CD14-positive monocyte (primary cell): ENCODE data around the gene STAC3. TPM values are rescaled to one million over a fixed set of nuclear protein-coding genes. Genes with fewer than 3 reads are reported as not detected.

Experiments
- DNase-seq, 3 donors: peaks; one replicate each; pipeline ENCODE4 v3.0.0-alpha.2; 2011 to 2022
- H2AFZ ChIP-seq: 2 replicates; pipeline ENCODE4 v1.6.0; 2012; ENCODE audit warnings: mild to moderate bottlenecking, low read depth, low read length, inconsistent platforms; ENCODE audit not compliant: insufficient read depth, poor library complexity, severe bottlenecking
- H3K27ac ChIP-seq, 2 donors: 1 replicate in 1 of 2; 2 replicates in 1 of 2; pipeline ENCODE4 v1.5.1; 2012 to 2013; ENCODE audit warnings: low read length in 2 of 2, control low read depth in 1 of 2, inconsistent platforms in 1 of 2, low read depth in 1 of 2, mild to moderate bottlenecking in 1 of 2
- H3K27me3 ChIP-seq, 2 donors: one replicate each; pipeline versions ENCODE4 v1.6.0 to v1.6.1; 2011 to 2013; ENCODE audit warnings: low read length in 2 of 2; ENCODE audit not compliant: control insufficient read depth in 2 of 2, insufficient read depth in 2 of 2
- H3K36me3 ChIP-seq, 2 donors: replicated peaks in 1 of 2; 1 replicate in 1 of 2; 2 replicates in 1 of 2; pipeline versions ENCODE4 v1.5.1 to v1.6.1; 2012 to 2013; ENCODE audit warnings: low read length in 2 of 2, control low read depth in 1 of 2, inconsistent platforms in 1 of 2, mild to moderate bottlenecking in 1 of 2; ENCODE audit not compliant: insufficient read depth in 2 of 2, control insufficient read depth in 1 of 2
- H3K4me1 ChIP-seq, 2 donors: 1 replicate in 1 of 2; 2 replicates in 1 of 2; pipeline versions ENCODE4 v1.5.1 to v1.6.1; 2012 to 2013; ENCODE audit warnings: low read length in 2 of 2, control low read depth in 1 of 2, inconsistent platforms in 1 of 2, mild to moderate bottlenecking in 1 of 2, moderate library complexity in 1 of 2; ENCODE audit not compliant: insufficient read depth in 2 of 2, control insufficient read depth in 1 of 2
- H3K4me2 ChIP-seq: replicated peaks from 2 replicates; pipeline ENCODE3; 2012; ENCODE audit warnings: low read length, moderate library complexity, mild to moderate bottlenecking; ENCODE audit not compliant: poor library complexity, severe bottlenecking; ENCODE audit errors: extremely low read depth
- H3K4me3 ChIP-seq, 3 experiments: fragments of 200-600 bp in 1 of 3; sonication (generic) in 1 of 3; replicated peaks in 1 of 3; 1 replicate in 2 of 3; 2 replicates in 1 of 3; pipeline ENCODE4 v1.5.1; 2011 to 2013; ENCODE audit warnings: low read length in 3 of 3, mild to moderate bottlenecking in 3 of 3, control low read depth in 2 of 3, low read depth in 2 of 3, inconsistent platforms in 1 of 3, moderate library complexity in 1 of 3
- H3K79me2 ChIP-seq: 2 replicates; pipeline ENCODE4 v1.6.0; 2012; ENCODE audit warnings: mild to moderate bottlenecking, control low read depth, inconsistent platforms, low read length, moderate library complexity; ENCODE audit not compliant: insufficient read depth
- H3K9ac ChIP-seq: 2 replicates; pipeline ENCODE4 v1.6.0; 2017; ENCODE audit warnings: low read length, mild to moderate bottlenecking; ENCODE audit not compliant: insufficient read depth, poor library complexity, severe bottlenecking
- H3K9me3 ChIP-seq, 2 donors: replicated peaks in 1 of 2; 1 replicate in 1 of 2; 2 replicates in 1 of 2; pipeline versions ENCODE4 v1.5.1 to v1.6.1; 2012 to 2013; ENCODE audit warnings: low read length in 2 of 2, control low read depth in 1 of 2; ENCODE audit not compliant: control insufficient read depth in 1 of 2, insufficient read depth in 1 of 2
- H4K20me1 ChIP-seq: 2 replicates; pipeline ENCODE4 v1.6.0; 2012; ENCODE audit warnings: mild to moderate bottlenecking, low read length, control low read depth, moderate library complexity; ENCODE audit not compliant: insufficient read depth
- H3K27ac Mint-ChIP-seq, 7 donors: one replicate each; pipeline ENCODE4 v1.8.0; 2020; ENCODE audit warnings: mild to moderate bottlenecking in 7 of 7, mixed read lengths in 7 of 7, moderate library complexity in 6 of 7, inconsistent platforms in 2 of 7
- H3K27me3 Mint-ChIP-seq, 3 donors: one replicate each; pipeline ENCODE4 v1.8.0; 2021 to 2022; ENCODE audit warnings: low read depth in 3 of 3, mild to moderate bottlenecking in 3 of 3, mixed read lengths in 3 of 3, moderate library complexity in 3 of 3, inconsistent platforms in 1 of 3
- H3K36me3 Mint-ChIP-seq, 2 donors: one replicate each; pipeline ENCODE4 v1.8.0; 2020; ENCODE audit warnings: mixed read lengths in 2 of 2, inconsistent platforms in 1 of 2, mild to moderate bottlenecking in 1 of 2
- H3K4me1 Mint-ChIP-seq: one replicate; pipeline ENCODE4 v1.8.0; 2020; ENCODE audit warnings: mild to moderate bottlenecking, mixed read lengths
- H3K4me3 Mint-ChIP-seq, 2 donors: one replicate each; pipeline ENCODE4 v1.8.0; 2020; ENCODE audit warnings: mild to moderate bottlenecking in 2 of 2, mixed read lengths in 2 of 2, moderate library complexity in 1 of 2
- H3K9me3 Mint-ChIP-seq, 7 donors: one replicate each; pipeline ENCODE4 v1.8.0; 2020 to 2022; ENCODE audit warnings: mixed read lengths in 7 of 7, mild to moderate bottlenecking in 6 of 7, moderate library complexity in 6 of 7, inconsistent platforms in 2 of 7
- CTCF ChIP-seq: fragments of 200-600 bp; IDR thresholded peaks from one replicate; pipeline ENCODE4 v1.8.0; 2022; ENCODE audit warnings: antibody characterized with exemption, mild to moderate bottlenecking
- WGBS: methylation state at CpG from one replicate; pipeline ENCODE4 v1.1.5; 2013; ENCODE audit warnings: missing lambda C conversion rate; ENCODE audit not compliant: insufficient coverage; 5-methylcytosine and 5-hydroxymethylcytosine counted together
- intact Hi-C, 2 donors: fragments of 100-400 bp; cut with micrococcal nuclease; formaldehyde crosslinking; loops; one replicate each; pipeline versions ENCODE4 v1.15.0 to v1.15.1; 2023
- polyA plus RNA-seq, 3 donors: library from polyadenylated mRNA; depleted of rRNA in 1 of 3; unstranded in 2 of 3; stranded (reverse) in 1 of 3; fragments of 300-500 nt in 2 of 3; fragments of >200 nt in 1 of 3; fragmentation: Illumina TruSeq in 2 of 3; gene quantifications; 1 replicate in 2 of 3; 2 replicates in 1 of 3; pipeline ENCODE4 v1.2.3, GENCODE V29; 2012 to 2021

The STAC3 gene
- polyA plus RNA-seq, 3 donors: 7.0 to 32.1 (median 9.1) TPM

- H2AFZ ChIP-seq: no peak overlapping the region
- H3K79me2 ChIP-seq: no peaks in the 10 kb centered on the region
- H3K4me1 Mint-ChIP-seq: no peaks in the 10 kb centered on the region
- no peak for DNase-seq
- TF ChIP-seq CTCF: no peak
- no peaks in the 10 kb centered on the region for H3K4me1 ChIP-seq
- H3K9ac ChIP-seq: no peak overlapping the region
- no peak overlapping the region for H3K27ac ChIP-seq
- no peak overlapping the region for H3K4me2 ChIP-seq
- H3K36me3 Mint-ChIP-seq: peaks cover 98 to 100% of the 10 kb centered on the region in 2 donors
- peaks cover 1 to 20% (median 5%) of the 10 kb centered on the region in 3 donors for H3K27me3 Mint-ChIP-seq
- no peaks in the 10 kb centered on the region for H3K9me3 ChIP-seq
- no peak overlapping the region for H3K4me3 Mint-ChIP-seq
- no peak overlapping the region for H3K27ac Mint-ChIP-seq
- H3K4me3 ChIP-seq: no peak overlapping the region
- intact Hi-C loops: no loop called here
- 95% methylated on average over 4 of the region's 4 CpGs for WGBS
- no peaks in the 10 kb centered on the region for H3K27me3 ChIP-seq
- H4K20me1 ChIP-seq: peaks cover 98% of the 10 kb centered on the region
- peaks cover 100% of the 10 kb centered on the region in 2 donors for H3K36me3 ChIP-seq
- H3K9me3 Mint-ChIP-seq: peaks cover 0 to 3% (median 1%) of the 10 kb centered on the region in 7 donors
Measured at GRCh38 chr12:57196439-57196838, 54.5 kb downstream of the STAC3 start.

- Histone ChIP-seq H3K27me3 (no peaks in the 10 kb centered on the region), H3K27ac (no peak overlapping the region), H2AFZ (no peak overlapping the region), H3K4me1 (no peaks in the 10 kb centered on the region), H3K4me3 (no peak overlapping the region), H3K9me3 (no peaks in the 10 kb centered on the region), H4K20me1 (peaks cover 98% of the 10 kb centered on the region), H3K4me2 (no peak overlapping the region), H3K79me2 (no peaks in the 10 kb centered on the region), H3K36me3 (peaks cover 100% of the 10 kb centered on the region in 2 donors), H3K9ac (no peak overlapping the region)
- Mint-ChIP-seq H3K4me1 (no peaks in the 10 kb centered on the region), H3K27ac (no peak overlapping the region), H3K9me3 (peaks cover 0 to 4% (median 1%) of the 10 kb centered on the region in 7 donors), H3K4me3 (no peak overlapping the region), H3K36me3 (peaks cover 97 to 100% of the 10 kb centered on the region in 2 donors), H3K27me3 (peaks cover 1 to 20% (median 5%) of the 10 kb centered on the region in 3 donors)
- no peak for DNase-seq
- intact Hi-C loops: no loop called here
- WGBS: 82% methylated on average over 26 of the region's 34 CpGs
- TF ChIP-seq CTCF: no peak
Measured at GRCh38 chr12:57195611-57196371, 55.2 kb downstream of the STAC3 start.
